Lower leg skin (tissue), 3 donors: ENCODE results near the gene SYF2.

Experiments used
- CTCF ChIP-seq, 3 donors: fragments of 450-650 bp; IDR thresholded peaks; one replicate each; pipeline ENCODE4 v1.5.1; 2016; ENCODE audit warnings: antibody characterized with exemption in 3 of 3, mild to moderate bottlenecking in 3 of 3, moderate library complexity in 2 of 3
- POLR2A ChIP-seq, 2 donors: fragments of 450-650 bp; IDR thresholded peaks; one replicate each; pipeline ENCODE4 v1.6.1; 2016 to 2017; ENCODE audit warnings: antibody characterized with exemption in 2 of 2, mild to moderate bottlenecking in 1 of 2, moderate library complexity in 1 of 2

- no peak for TF ChIP-seq POLR2A (IDR thresholded peaks at IDR 0.05)
- no peak for TF ChIP-seq CTCF (IDR thresholded peaks at IDR 0.05)
These were observed 15.8 kb upstream of the SYF2 start for GRCh38 chr1:25247829-25248754.
